PC-9 (cell line): ENCODE results near the gene CRYGN.

Source experiments
- CTCF ChIP-seq: fragments of 200-600 bp; sonication (generic); conservative IDR thresholded peaks from 2 replicates; pipeline ENCODE4 v1.6.1; 2017; ENCODE audit warnings: mixed run types, antibody characterized with exemption, mild to moderate bottlenecking, moderate library complexity
- EZH2 ChIP-seq: fragments of 200-600 bp; sonication (generic); IDR thresholded peaks from 2 replicates; pipeline ENCODE4 v1.8.0; 2017; ENCODE audit warnings: antibody characterized with exemption, low read depth

- TF ChIP-seq CTCF = no peak
- no peak for TF ChIP-seq EZH2
Measured at GRCh38 chr7:151381348-151382078, 58.4 kb downstream of the CRYGN start.
